Measurements from ENCODE around the gene BCR.

BCR gene

GRCh38 chr22:23152238-23153114 lies 27.8 kb upstream of the BCR start:
- no peak for DNase-seq

- no peak for DNase-seq
Observed at GRCh38 chr22:23153994-23154393, 26.3 kb upstream of the BCR start.

GRCh38 chr22:23154461-23154860 lies 25.8 kb upstream of the BCR start:
- no peak for DNase-seq

- DNase-seq, result no peak
Observed at GRCh38 chr22:23155143-23155542, 25.2 kb upstream of the BCR start.

- DNase-seq, result no peak
Observed at GRCh38 chr22:23155831-23156230, 24.5 kb upstream of the BCR start.

- no peak for DNase-seq
Observed at GRCh38 chr22:23156286-23156685, 24.0 kb upstream of the BCR start.

- no peak for DNase-seq
Observed at GRCh38 chr22:23157560-23158515, 22.5 kb upstream of the BCR start.

GRCh38 chr22:23158516-23159290 lies 21.6 kb upstream of the BCR start:
- no peak for DNase-seq

GRCh38 chr22:23159291-23159630 lies 21.0 kb upstream of the BCR start:
- no peak for DNase-seq

- no peak for DNase-seq
Observed at GRCh38 chr22:23161029-23161428, 19.3 kb upstream of the BCR start.

GRCh38 chr22:23161574-23161973 lies 18.7 kb upstream of the BCR start:
- no peak for DNase-seq

- DNase-seq, result no peak
Observed at GRCh38 chr22:23163665-23164064, 16.6 kb upstream of the BCR start.

GRCh38 chr22:23164091-23164490 lies 16.2 kb upstream of the BCR start:
- no peak for DNase-seq

GRCh38 chr22:23166042-23166831 lies 14.1 kb upstream of the BCR start:
- no peak for DNase-seq

GRCh38 chr22:23166841-23167616 lies 13.3 kb upstream of the BCR start:
- DNase-seq, result no peak

- DNase-seq, result no peak
Observed at GRCh38 chr22:23168391-23169042, 11.8 kb upstream of the BCR start.

- DNase-seq, result no peak
Observed at GRCh38 chr22:23169043-23169406, 11.3 kb upstream of the BCR start.

- no peak for DNase-seq
Observed at GRCh38 chr22:23175817-23176644, 4.3 kb upstream of the BCR start.

- DNase-seq, result no peak
Observed at GRCh38 chr22:23176645-23177027, 3.7 kb upstream of the BCR start.

GRCh38 chr22:23177197-23177596 lies 3.1 kb upstream of the BCR start:
- no peak for DNase-seq
